GM12878 (cell line): ENCODE results near the gene ASB6. TPM values are rescaled to one million over a fixed set of nuclear protein-coding genes. Genes with fewer than 3 reads are reported as not detected.

Source experiments
- ATF2 ChIP-seq: IDR thresholded peaks from 2 replicates; pipeline ENCODE4 v1.6.1; 2012; ENCODE audit warnings: low read length, inconsistent platforms
- CHD1 ChIP-seq: IDR thresholded peaks from 2 replicates; pipeline ENCODE4 v1.6.1; 2012; ENCODE audit warnings: low read depth, low read length, improper control_type of control experiment
- EP300 ChIP-seq, 2 experiments: fragments of 150-350 bp in 1 of 2; IDR thresholded peaks; 2 replicates each; pipeline ENCODE4 v1.6.1; 2011 to 2012; ENCODE audit warnings: low read depth in 2 of 2, low read length in 2 of 2, borderline replicate concordance in 1 of 2, improper control_type of control experiment in 1 of 2, inconsistent platforms in 1 of 2; ENCODE audit not compliant: control insufficient read depth in 1 of 2
- FOS ChIP-seq: IDR thresholded peaks from 3 replicates; pipeline ENCODE4 v1.6.1; 2011; ENCODE audit warnings: borderline replicate concordance; ENCODE audit not compliant: insufficient read length; ENCODE audit errors: extremely low read depth
- HDGF ChIP-seq: fragments of 450-650 bp; IDR thresholded peaks from 2 replicates; pipeline ENCODE4 v1.6.1; 2016; ENCODE audit warnings: antibody characterized with exemption
- KLF5 ChIP-seq: fragments of 450-650 bp; IDR thresholded peaks from 2 replicates; pipeline ENCODE4 v1.6.1; 2014; ENCODE audit warnings: mild to moderate bottlenecking; ENCODE audit not compliant: partially characterized antibody
- MEF2A ChIP-seq: IDR thresholded peaks from 2 replicates; pipeline ENCODE4 v1.6.1; 2011; ENCODE audit warnings: low read depth, mild to moderate bottlenecking, low read length, moderate library complexity; ENCODE audit not compliant: insufficient read depth
- MTA3 ChIP-seq: IDR thresholded peaks from 2 replicates; pipeline ENCODE4 v1.6.1; 2012; ENCODE audit warnings: low read length, inconsistent platforms, borderline replicate concordance
- MYB ChIP-seq: fragments of 150-350 bp; IDR thresholded peaks from 2 replicates; pipeline ENCODE4 v1.6.1; 2014; ENCODE audit warnings: mild to moderate bottlenecking, low read depth, low read length, borderline replicate concordance
- NFIC ChIP-seq: IDR thresholded peaks from 2 replicates; pipeline ENCODE4 v1.6.1; 2012; ENCODE audit warnings: low read depth, mild to moderate bottlenecking, inconsistent platforms, low read length, moderate library complexity
- PAX5 ChIP-seq: IDR thresholded peaks from 2 replicates; pipeline ENCODE4 v1.6.1; 2011; ENCODE audit warnings: low read depth, low read length, borderline replicate concordance
- PAX8 ChIP-seq: fragments of 450-650 bp; IDR thresholded peaks from 2 replicates; pipeline ENCODE4 v1.6.1; 2017; ENCODE audit warnings: mild to moderate bottlenecking, moderate library complexity
- PML ChIP-seq: IDR thresholded peaks from 2 replicates; pipeline ENCODE4 v1.6.1; 2012; ENCODE audit warnings: low read length, inconsistent platforms
- POLR2AphosphoS5 ChIP-seq: IDR thresholded peaks from 2 replicates; pipeline ENCODE4 v1.6.1; 2011; ENCODE audit warnings: mild to moderate bottlenecking, low read length, inconsistent platforms
- POU2F2 ChIP-seq: IDR thresholded peaks from 3 replicates; pipeline ENCODE4 v1.6.1; 2011; ENCODE audit warnings: low read depth, mild to moderate bottlenecking, low read length, borderline replicate concordance
- SIX5 ChIP-seq: IDR thresholded peaks from 2 replicates; pipeline ENCODE4 v1.6.1; 2011; ENCODE audit warnings: mild to moderate bottlenecking, low read depth, low read length, moderate library complexity; ENCODE audit not compliant: severe bottlenecking
- SMARCA5 ChIP-seq: fragments of 450-650 bp; IDR thresholded peaks from 2 replicates; pipeline ENCODE4 v1.6.1; 2017; ENCODE audit warnings: mild to moderate bottlenecking
- polyA plus RNA-seq, 11 experiments: library from polyadenylated mRNA; depleted of rRNA in 4 of 11; unstranded in 6 of 11; stranded (reverse) in 5 of 11; fragments of >200 nt; fragmentation: Nextera tagmentation in 4 of 11; fragmentation: Illumina TruSeq in 1 of 11; extraction: Ambion mirVana in 4 of 11; extraction: Trizol in 1 of 11; gene quantifications; 1 replicate in 1 of 11; 2 replicates in 10 of 11; pipeline versions ENCODE4 v1.2.1 to v1.2.3, GENCODE V29; 2011 to 2016; ENCODE audit warnings: inconsistent platforms in 2 of 11, missing spikeins in 2 of 11, low read depth in 1 of 11
- total RNA-seq, 4 experiments: library from RNA; depleted of rRNA in 3 of 4; stranded (reverse); fragments of >200 nt in 3 of 4; fragmentation: Illumina TruSeq in 1 of 4; extraction: Trizol in 1 of 4; gene quantifications; 2 replicates each; pipeline versions ENCODE4 v1.2.1 to v1.2.3, GENCODE V29; 2013 to 2021
- TF ChIP-seq, protein P1 (sequence below): IDR thresholded peaks from 2 replicates; pipeline ENCODE4 v1.6.1; 2011; ENCODE audit warnings: low read depth, low read length, improper control_type of control experiment, borderline replicate concordance
- TF ChIP-seq, protein P2 (sequence below): fragments of 450-650 bp; IDR thresholded peaks from 2 replicates; pipeline ENCODE4 v1.6.1; 2016; ENCODE audit warnings: mild to moderate bottlenecking, moderate library complexity, borderline replicate concordance
- TF ChIP-seq, protein P3 (sequence below): IDR thresholded peaks from 2 replicates; pipeline ENCODE4 v1.6.1; 2011; ENCODE audit warnings: borderline replicate concordance, low read depth, mild to moderate bottlenecking, moderate library complexity, mixed read lengths, low read length; ENCODE audit not compliant: insufficient read depth; ENCODE audit errors: extremely low read length
- TF ChIP-seq, protein P4 (sequence below): fragments of 450-650 bp; IDR thresholded peaks from 2 replicates; pipeline ENCODE4 v1.6.1; 2017; ENCODE audit warnings: borderline replicate concordance

Gene ASB6
- total and polyA plus RNA-seq, 10 of the 15 experiments (the other 5 are each of a cell fraction or from before 2014, with no cell fraction given), result 0.80 to 18.2 (median 9.9) TPM

GRCh38 chr9:129641750-129642585 lies at the start of gene ASB6 (continued):
- TF ChIP-seq ATF2 (no peak), MEF2A (no peak), PAX8 (no peak), HDGF (no peak), PAX5 (no peak), POLR2AphosphoS5 (peak; percentile 79), SMARCA5 (peak; percentile 92), POU2F2 (no peak), SIX5 (peak; percentile 35), MYB (no peak), PML (no peak; the same call in 1 of the 2 replicates), CHD1 (no peak), EP300 (IDR thresholded peaks at IDR 0.05; ENCODE audit: borderline replicate concordance in 1 of 2, control insufficient read depth in 1 of 2, low read depth in 2 of 2, low read length in 2 of 2) (no peak), FOS (no peak), MTA3 (no peak), NFIC (no peak), KLF5 (peak; percentile 74)
- TF ChIP-seq, protein P1, sequence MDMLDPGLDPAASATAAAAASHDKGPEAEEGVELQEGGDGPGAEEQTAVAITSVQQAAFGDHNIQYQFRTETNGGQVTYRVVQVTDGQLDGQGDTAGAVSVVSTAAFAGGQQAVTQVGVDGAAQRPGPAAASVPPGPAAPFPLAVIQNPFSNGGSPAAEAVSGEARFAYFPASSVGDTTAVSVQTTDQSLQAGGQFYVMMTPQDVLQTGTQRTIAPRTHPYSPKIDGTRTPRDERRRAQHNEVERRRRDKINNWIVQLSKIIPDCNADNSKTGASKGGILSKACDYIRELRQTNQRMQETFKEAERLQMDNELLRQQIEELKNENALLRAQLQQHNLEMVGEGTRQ, result no peak
- TF ChIP-seq, protein P2, sequence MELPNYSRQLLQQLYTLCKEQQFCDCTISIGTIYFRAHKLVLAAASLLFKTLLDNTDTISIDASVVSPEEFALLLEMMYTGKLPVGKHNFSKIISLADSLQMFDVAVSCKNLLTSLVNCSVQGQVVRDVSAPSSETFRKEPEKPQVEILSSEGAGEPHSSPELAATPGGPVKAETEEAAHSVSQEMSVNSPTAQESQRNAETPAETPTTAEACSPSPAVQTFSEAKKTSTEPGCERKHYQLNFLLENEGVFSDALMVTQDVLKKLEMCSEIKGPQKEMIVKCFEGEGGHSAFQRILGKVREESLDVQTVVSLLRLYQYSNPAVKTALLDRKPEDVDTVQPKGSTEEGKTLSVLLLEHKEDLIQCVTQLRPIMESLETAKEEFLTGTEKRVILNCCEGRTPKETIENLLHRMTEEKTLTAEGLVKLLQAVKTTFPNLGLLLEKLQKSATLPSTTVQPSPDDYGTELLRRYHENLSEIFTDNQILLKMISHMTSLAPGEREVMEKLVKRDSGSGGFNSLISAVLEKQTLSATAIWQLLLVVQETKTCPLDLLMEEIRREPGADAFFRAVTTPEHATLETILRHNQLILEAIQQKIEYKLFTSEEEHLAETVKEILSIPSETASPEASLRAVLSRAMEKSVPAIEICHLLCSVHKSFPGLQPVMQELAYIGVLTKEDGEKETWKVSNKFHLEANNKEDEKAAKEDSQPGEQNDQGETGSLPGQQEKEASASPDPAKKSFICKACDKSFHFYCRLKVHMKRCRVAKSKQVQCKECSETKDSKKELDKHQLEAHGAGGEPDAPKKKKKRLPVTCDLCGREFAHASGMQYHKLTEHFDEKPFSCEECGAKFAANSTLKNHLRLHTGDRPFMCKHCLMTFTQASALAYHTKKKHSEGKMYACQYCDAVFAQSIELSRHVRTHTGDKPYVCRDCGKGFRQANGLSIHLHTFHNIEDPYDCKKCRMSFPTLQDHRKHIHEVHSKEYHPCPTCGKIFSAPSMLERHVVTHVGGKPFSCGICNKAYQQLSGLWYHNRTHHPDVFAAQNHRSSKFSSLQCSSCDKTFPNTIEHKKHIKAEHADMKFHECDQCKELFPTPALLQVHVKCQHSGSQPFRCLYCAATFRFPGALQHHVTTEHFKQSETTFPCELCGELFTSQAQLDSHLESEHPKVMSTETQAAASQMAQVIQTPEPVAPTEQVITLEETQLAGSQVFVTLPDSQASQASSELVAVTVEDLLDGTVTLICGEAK, result peak; percentile 90
- TF ChIP-seq, protein P3, sequence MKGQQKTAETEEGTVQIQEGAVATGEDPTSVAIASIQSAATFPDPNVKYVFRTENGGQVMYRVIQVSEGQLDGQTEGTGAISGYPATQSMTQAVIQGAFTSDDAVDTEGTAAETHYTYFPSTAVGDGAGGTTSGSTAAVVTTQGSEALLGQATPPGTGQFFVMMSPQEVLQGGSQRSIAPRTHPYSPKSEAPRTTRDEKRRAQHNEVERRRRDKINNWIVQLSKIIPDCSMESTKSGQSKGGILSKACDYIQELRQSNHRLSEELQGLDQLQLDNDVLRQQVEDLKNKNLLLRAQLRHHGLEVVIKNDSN, result no peak
- TF ChIP-seq, protein P4, sequence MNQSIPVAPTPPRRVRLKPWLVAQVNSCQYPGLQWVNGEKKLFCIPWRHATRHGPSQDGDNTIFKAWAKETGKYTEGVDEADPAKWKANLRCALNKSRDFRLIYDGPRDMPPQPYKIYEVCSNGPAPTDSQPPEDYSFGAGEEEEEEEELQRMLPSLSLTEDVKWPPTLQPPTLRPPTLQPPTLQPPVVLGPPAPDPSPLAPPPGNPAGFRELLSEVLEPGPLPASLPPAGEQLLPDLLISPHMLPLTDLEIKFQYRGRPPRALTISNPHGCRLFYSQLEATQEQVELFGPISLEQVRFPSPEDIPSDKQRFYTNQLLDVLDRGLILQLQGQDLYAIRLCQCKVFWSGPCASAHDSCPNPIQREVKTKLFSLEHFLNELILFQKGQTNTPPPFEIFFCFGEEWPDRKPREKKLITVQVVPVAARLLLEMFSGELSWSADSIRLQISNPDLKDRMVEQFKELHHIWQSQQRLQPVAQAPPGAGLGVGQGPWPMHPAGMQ, result no peak
